Heart right ventricle (tissue), 16 donors: ENCODE results near the gene ZNF319. TPM values are rescaled to one million over a fixed set of nuclear protein-coding genes. Genes with fewer than 3 reads are reported as not detected.

Experiments used
- ATAC-seq, 8 donors: fragments of 200-7000 bp; cut with Tn5 transposase; one replicate each; pipeline ENCODE4 v1.9.1; 2020; ENCODE audit warnings: mild to moderate bottlenecking in 8 of 8, moderate library complexity in 8 of 8, moderate number of reproducible peaks in 1 of 8
- DNase-seq, 2 donors: peaks; one replicate each; pipeline ENCODE4 v3.0.0-alpha.2; 2020
- H3K27ac ChIP-seq, 10 donors: fragments of 200-600 bp; sonication (generic) in 2 of 10; one replicate each; pipeline versions ENCODE4 v1.5.0 to v1.8.0; 2020 to 2022; ENCODE audit warnings: mild to moderate bottlenecking in 3 of 10
- H3K27me3 ChIP-seq, 7 donors: fragments of 200-600 bp; one replicate each; pipeline ENCODE4 v1.8.0; 2021 to 2022; ENCODE audit warnings: mild to moderate bottlenecking in 2 of 7
- H3K36me3 ChIP-seq, 9 donors: fragments of 200-600 bp; sonication (generic) in 1 of 9; one replicate each; pipeline versions ENCODE4 v1.5.0 to v1.8.0; 2020 to 2022; ENCODE audit warnings: mild to moderate bottlenecking in 2 of 9
- H3K4me1 ChIP-seq, 9 donors: fragments of 200-600 bp; sonication (generic) in 1 of 9; one replicate each; pipeline versions ENCODE4 v1.5.0 to v1.8.0; 2020 to 2022; ENCODE audit warnings: mild to moderate bottlenecking in 4 of 9
- H3K4me3 ChIP-seq, 10 donors: fragments of 200-600 bp; sonication (generic) in 2 of 10; one replicate each; pipeline versions ENCODE4 v1.5.0 to v1.8.0; 2020 to 2022; ENCODE audit warnings: mild to moderate bottlenecking in 7 of 10, moderate library complexity in 2 of 10
- H3K9me3 ChIP-seq, 11 donors: fragments of 200-600 bp in 10 of 11; sonication (generic) in 2 of 11; one replicate each; pipeline versions ENCODE4 v1.5.0 to v1.8.0; 2013 to 2022; ENCODE audit warnings: mild to moderate bottlenecking in 2 of 11, control low read depth in 1 of 11, moderate library complexity in 1 of 11
- WGBS, 2 donors: extraction: QIAGEN DNeasy Blood & Tissue Kit; methylation state at CpG; one replicate each; pipeline ENCODE4 v1.1.7; 2013; ENCODE audit warnings: inconsistent platforms in 1 of 2; 5-methylcytosine and 5-hydroxymethylcytosine counted together
- intact Hi-C, 10 donors: fragments of 100-400 bp; cut with DNase I; formaldehyde crosslinking; loops; one replicate each; pipeline versions ENCODE4 v1.11.1 to v1.14.2; 2022
- polyA plus RNA-seq, 2 donors: library from polyadenylated mRNA; stranded (reverse); fragments of 200-250 nt; gene quantifications; one replicate each; pipeline ENCODE4 v1.2.3, GENCODE V29; 2013
- total RNA-seq, 10 donors: library from RNA; stranded (reverse); fragmentation: NEBNext Ultra II Directional in 3 of 10; extraction: Animal tissue kit (Norgen Biotek cat#: 25700) in 3 of 10; gene quantifications; one replicate each; pipeline versions ENCODE4 v1.2.1 to v1.2.4, GENCODE V29; 2021 to 2023
- TF ChIP-seq, protein P1 (sequence below), 9 donors: fragments of 200-600 bp; sonication (generic) in 2 of 9; IDR thresholded peaks; one replicate each; pipeline versions ENCODE4 v1.5.0 to v1.8.0; 2021 to 2022; ENCODE audit warnings: antibody characterized with exemption in 9 of 9, mild to moderate bottlenecking in 5 of 9, moderate library complexity in 1 of 9
- donor health status: Arrhythmogenic right ventricular cardiomyopathy.
- donor health status: ischemic (EF 13 %, LVEDD 7.1; RV severe dilation, severe dysfunction).
- donor health status: healthy with polysubstance abuse.
- donor health status: DM: no; HTN: yes; CAD: no.
- donor health status: DM: no; HTN: no; CAD: no.
- donor health status: ischemic (EF 25% LVEDD 6.9; RV normal size, moderate dysfunction).
- donor health status: ischemic (EF 25% LVEDD 5.7; RV mildly dilated, moderate dysfunction).
- donor health status: healthy.
- donor health status: DM: yes; HTN: yes; CAD: no.
- donor health status: Ischemic cardiomyopathy.
- donor health status: ischemic (EF 35%, LVEDD 5.7; RV mildly dilated, moderate dysfunction).
- donor health status: nonischemic (EF 11% LVEDD 7.7; RV severe dilation, severe dysfunction).
- donor health status: DM: yes; HTN: yes; CAD: no.
- donor health status: PGD.
- donor health status: ischemic (EF 29% LVEDD 5.4; RV normal size, mild dysfunction).
- donor health status: nonischemic (EF 23%, LVEDD 6.1; RV moderate dilation, normal function).

ZNF319 gene
- total and polyA plus RNA-seq, 12 donors, result 3.5 to 11.3 (median 7.5) TPM

GRCh38 chr16:57972306-57972705, 28.2 kb downstream of the ZNF319 start:
- Histone ChIP-seq H3K4me1 (peaks cover 0 to 8% (median 0%) of the 10 kb centered on the region in 9 donors), H3K4me3 (no peak overlapping the region), H3K9me3 (no peaks in the 10 kb centered on the region), H3K27me3 (no peaks in the 10 kb centered on the region), H3K36me3 (no peaks in the 10 kb centered on the region), H3K27ac (no peak overlapping the region)
- DNase-seq, result no peak
- no peak for ATAC-seq
- TF ChIP-seq, protein P1, sequence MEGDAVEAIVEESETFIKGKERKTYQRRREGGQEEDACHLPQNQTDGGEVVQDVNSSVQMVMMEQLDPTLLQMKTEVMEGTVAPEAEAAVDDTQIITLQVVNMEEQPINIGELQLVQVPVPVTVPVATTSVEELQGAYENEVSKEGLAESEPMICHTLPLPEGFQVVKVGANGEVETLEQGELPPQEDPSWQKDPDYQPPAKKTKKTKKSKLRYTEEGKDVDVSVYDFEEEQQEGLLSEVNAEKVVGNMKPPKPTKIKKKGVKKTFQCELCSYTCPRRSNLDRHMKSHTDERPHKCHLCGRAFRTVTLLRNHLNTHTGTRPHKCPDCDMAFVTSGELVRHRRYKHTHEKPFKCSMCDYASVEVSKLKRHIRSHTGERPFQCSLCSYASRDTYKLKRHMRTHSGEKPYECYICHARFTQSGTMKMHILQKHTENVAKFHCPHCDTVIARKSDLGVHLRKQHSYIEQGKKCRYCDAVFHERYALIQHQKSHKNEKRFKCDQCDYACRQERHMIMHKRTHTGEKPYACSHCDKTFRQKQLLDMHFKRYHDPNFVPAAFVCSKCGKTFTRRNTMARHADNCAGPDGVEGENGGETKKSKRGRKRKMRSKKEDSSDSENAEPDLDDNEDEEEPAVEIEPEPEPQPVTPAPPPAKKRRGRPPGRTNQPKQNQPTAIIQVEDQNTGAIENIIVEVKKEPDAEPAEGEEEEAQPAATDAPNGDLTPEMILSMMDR (IDR thresholded peaks at IDR 0.05), result no peak
- 76 to 88% methylated on average over 4 of the region's 4 CpGs for WGBS, 2 donors
- intact Hi-C loops, result no loop called here

DNA sequence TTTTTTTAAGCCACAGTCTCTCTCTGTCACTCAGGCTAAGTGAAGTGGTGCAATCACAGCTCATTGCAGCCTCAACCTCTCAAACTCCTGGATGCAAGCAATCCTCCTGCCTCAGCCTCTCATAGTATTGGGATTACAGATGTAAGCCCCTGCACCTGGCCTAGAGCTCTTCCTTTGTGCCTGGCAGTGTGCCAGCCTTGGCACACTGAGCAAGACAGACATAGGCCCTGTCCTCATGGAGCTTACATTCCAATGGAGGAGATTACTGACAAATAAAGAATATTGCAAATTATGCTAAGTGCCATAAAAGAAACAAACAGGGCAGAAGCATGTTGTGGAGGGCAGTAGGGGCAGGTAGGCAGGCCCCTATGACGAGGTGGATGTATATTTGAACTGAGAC, 28.6 kb downstream of the ZNF319 start:
- WGBS, 2 donors, result 79 to 81% methylated on average over 1 of the region's 1 CpG
- intact Hi-C loops, result no loop called here
- no peak overlapping the region for H3K4me3 ChIP-seq
- no peak overlapping the region for H3K27ac ChIP-seq
- no peaks in the 10 kb centered on the region for H3K36me3 ChIP-seq
- no peaks in the 10 kb centered on the region for H3K27me3 ChIP-seq
- TF ChIP-seq, protein P1 (IDR thresholded peaks at IDR 0.05), result no peak
- no peaks in the 10 kb centered on the region for H3K9me3 ChIP-seq
- ATAC-seq (no peak), DNase-seq (no peak)
- peaks cover 0 to 8% (median 0%) of the 10 kb centered on the region in 9 donors for H3K4me1 ChIP-seq

- no peak within 1 kb of the TSS for H3K4me3 ChIP-seq
- peaks cover 0 to 4% (median 0%) of the 10 kb centered on the region in 9 donors for H3K4me1 ChIP-seq
- DNase-seq, result no peak
- ATAC-seq, result no peak
- H3K36me3 ChIP-seq, result no peaks in the 10 kb centered on the region
- no peaks in the 10 kb centered on the region for H3K9me3 ChIP-seq
- TF ChIP-seq, protein P1 (IDR thresholded peaks at IDR 0.05), result no peak
- H3K27ac ChIP-seq, result no peak within 1 kb of the TSS
- no peaks in the 10 kb centered on the region for H3K27me3 ChIP-seq
- WGBS, 2 donors, result 78 to 81% methylated on average over 6 of the region's 6 CpGs
- intact Hi-C loops, result no loop called here
Observed at GRCh38 chr16:57970970-57971369, 29.5 kb downstream of the ZNF319 start, which contains the start of gene CNGB1. Gene CNGB1 (minus strand): TSS chr16:57971128. CDS start chr16:57967286, 3,842 bp downstream.

GRCh38 chr16:57970319-57970718, 30.2 kb downstream of the ZNF319 start:
- Histone ChIP-seq H3K4me1 (no peaks in the 10 kb centered on the region), H3K27ac (no peak overlapping the region), H3K4me3 (no peak overlapping the region), H3K36me3 (no peaks in the 10 kb centered on the region), H3K9me3 (no peaks in the 10 kb centered on the region), H3K27me3 (no peaks in the 10 kb centered on the region)
- no peak for ATAC-seq
- TF ChIP-seq, protein P1 (IDR thresholded peaks at IDR 0.05), result no peak
- WGBS, 2 donors, result 75 to 76% methylated on average over 13 of the region's 13 CpGs
- no peak for DNase-seq
- intact Hi-C loops, result no loop called here
